Inflammatory macrophage treated with lipopolysaccharide for 1 hour (primary cell): ENCODE results near the gene LDLRAP1.
A peak's percentile ranks its signal among the peaks of the same experiment; 100 is the strongest.
"Not testable (repeated sequence)": the region's sequence is repeated elsewhere in the genome, so short reads cannot be mapped to it uniquely, and the experiment has no call there.

Experiments used
- DNase-seq, 2 donors: peaks; one replicate each; pipeline ENCODE4 v3.0.0-alpha.2; 2020 to 2022

LDLRAP1 gene

GRCh38 chr1:25543425-25544242 lies at the start of gene LDLRAP1:
Gene LDLRAP1 (plus strand): TSS chr1:25543606. CDS start chr1:25543699, 93 bp downstream.
- peak; percentile 67 to 85 for DNase-seq

DNA sequence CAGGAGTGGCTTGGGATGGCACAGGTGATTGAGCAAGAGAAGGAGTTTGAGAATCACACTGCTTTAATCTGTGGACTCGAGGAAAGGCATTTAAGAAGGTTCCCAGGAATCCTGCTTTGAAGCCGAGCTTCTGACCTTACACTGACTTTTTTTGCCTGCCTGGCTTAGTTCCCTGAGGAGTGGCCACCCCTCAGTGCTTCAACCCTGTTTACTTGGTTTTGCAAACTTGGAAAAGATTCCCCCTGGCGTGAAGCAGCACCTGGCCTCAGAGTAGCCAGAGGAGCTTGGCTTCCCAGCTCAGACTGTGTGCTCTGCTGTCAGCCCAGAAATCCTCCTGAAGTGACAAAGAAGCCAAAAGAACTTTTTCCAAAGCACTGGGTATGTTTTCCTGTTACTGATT lies 48.5 kb upstream of the LDLRAP1 start:
- no peak for DNase-seq

- DNase-seq = no peak
Observed at GRCh38 chr1:25500694-25501093, 42.7 kb upstream of the LDLRAP1 start.

GRCh38 chr1:25501235-25502058 lies 42.0 kb upstream of the LDLRAP1 start:
- no peak for DNase-seq

DNA sequence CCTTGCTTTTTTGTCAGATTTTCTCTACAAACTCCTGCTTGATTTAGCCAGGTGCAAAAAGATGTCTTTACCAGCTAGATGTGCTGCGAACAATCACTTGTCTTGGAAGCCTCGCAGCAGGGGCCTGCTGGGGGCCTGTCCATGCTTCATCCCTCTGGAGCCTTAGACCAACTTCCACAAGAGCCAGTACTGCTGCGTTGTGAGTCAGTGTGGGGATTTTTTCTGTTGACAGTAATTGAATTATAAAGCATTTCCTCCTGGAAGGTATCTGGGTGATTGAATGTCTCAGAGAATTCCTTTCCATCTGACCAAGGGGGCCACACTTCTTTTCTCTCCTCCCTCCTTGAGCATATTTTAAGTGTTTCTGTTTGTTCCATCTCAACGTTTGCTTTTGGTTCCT lies 40.4 kb upstream of the LDLRAP1 start:
- DNase-seq = no peak

DNA sequence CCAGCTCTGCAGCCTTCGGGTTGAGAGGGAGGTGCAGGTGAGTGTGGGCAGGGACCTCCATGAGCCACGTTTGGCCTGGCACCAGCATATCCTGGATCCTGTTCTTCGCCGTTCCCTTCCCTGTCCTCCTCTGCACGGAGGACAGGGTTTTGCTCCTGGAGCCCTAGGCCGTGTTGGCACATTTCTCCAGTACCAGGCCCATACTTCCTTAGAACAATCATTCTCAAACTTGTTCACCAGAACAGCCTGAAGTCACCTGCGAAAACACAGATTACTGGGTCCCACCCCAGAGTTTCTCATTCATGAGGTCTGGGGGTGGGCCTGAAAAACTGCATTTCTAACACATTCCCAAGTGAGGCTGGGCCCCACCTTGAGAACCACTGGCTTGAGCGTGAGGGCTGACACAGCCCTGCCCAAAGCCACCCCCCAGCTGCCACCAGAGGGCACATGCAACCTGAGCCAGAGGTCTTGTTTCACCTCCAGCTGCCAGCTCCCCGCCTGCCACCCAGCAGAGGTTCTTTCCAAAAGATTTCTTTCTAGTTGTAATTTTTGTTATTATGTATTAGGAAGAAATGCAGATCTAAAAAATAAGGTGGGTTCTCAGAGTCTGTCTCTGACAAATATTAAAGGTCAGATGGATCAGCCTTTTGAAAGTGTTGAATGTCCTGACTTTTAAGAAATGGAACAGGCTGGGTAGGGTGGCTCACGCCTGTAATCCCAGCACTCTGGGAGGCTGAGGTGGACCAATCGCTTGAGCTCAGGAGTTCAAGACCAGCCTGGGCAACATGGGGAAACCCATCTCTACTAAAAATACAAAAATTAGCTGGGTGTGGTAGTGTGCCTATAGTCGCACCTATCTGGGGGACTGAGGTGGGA lies 39.6 kb upstream of the LDLRAP1 start:
- peak in 1 of 2 donors; percentile 24 for DNase-seq

- peak; percentile 27 to 29 for DNase-seq
Observed at GRCh38 chr1:25504706-25505595, 38.5 kb upstream of the LDLRAP1 start.

- DNase-seq = no peak
Observed at GRCh38 chr1:25505656-25506385, 37.6 kb upstream of the LDLRAP1 start.

GRCh38 chr1:25506566-25507463 lies 36.6 kb upstream of the LDLRAP1 start:
- not testable (repeated sequence) for DNase-seq

DNA sequence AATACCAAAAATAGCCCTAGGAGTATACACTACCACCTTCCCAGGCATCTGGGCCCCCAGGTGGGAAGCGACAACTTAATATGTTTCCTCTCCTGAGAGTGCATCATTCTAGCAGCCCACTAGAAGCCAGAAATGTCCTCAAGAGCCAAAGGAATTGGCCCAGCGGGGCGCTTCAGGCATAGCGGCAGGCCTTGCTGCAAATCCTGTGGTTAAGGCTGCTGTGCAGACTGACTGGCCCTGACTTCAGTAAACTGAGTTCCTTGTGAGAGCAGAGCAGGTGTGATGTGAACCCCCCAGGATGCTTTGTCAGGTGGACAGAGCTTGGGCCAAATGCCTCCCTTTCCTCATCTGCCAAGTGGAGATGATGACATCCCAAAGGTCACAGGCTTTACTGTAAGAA lies 29.7 kb upstream of the LDLRAP1 start:
- no peak for DNase-seq

- DNase-seq = no peak
Observed at GRCh38 chr1:25515033-25515432, 28.4 kb upstream of the LDLRAP1 start.

GRCh38 chr1:25516686-25517085 lies 26.7 kb upstream of the LDLRAP1 start:
- DNase-seq = no peak

GRCh38 chr1:25517476-25518394 lies 25.7 kb upstream of the LDLRAP1 start:
- DNase-seq = no peak

DNA sequence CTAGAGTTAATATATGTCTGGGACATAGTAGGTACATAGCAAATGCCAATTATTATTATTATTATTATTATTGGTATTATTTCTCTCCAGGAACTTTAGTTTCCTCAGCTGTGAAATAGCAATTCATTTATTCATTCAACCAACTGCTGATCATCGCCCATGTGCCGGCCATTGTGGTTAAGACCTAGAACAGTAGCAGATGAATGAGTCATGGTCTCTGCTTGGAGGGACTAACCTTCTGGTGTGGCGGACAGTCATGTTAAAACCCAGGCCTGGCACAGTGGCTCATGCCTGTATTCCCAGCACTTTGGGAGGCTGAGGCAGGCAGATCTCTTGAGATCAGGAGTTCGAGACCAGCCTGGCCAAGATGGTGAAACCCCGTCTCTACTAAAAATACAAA lies 23.8 kb upstream of the LDLRAP1 start:
- no peak for DNase-seq

DNA sequence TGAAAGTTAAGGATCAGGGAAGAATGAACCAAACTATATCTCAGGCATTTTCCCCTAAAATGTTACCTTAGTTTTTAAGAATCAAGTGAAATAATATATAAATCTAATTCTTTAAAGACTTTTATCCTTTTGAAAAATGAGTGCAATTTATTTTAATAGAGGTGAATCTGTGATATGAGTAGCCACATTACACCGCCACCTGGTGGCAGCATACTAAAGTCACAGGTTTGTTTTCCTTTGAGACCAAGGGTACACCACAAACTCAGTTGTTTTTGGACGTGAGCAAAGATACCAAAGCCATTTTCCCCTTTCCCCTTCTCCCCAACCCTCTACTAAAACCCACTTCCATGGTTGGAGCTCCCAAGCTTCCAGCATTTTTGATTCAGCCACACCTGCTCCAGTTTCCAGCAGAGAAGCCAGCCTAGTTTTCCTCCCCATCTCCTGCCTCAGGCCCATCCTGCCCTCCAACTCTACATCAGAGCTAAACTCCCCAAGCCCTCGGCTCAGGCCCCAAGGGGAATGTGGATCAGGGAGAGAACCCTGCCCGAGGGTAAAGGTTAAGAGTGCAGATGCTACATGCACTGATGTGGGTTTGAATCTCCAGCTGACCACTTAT lies 22.9 kb upstream of the LDLRAP1 start:
- peak; percentile 26 to 75 for DNase-seq

DNA sequence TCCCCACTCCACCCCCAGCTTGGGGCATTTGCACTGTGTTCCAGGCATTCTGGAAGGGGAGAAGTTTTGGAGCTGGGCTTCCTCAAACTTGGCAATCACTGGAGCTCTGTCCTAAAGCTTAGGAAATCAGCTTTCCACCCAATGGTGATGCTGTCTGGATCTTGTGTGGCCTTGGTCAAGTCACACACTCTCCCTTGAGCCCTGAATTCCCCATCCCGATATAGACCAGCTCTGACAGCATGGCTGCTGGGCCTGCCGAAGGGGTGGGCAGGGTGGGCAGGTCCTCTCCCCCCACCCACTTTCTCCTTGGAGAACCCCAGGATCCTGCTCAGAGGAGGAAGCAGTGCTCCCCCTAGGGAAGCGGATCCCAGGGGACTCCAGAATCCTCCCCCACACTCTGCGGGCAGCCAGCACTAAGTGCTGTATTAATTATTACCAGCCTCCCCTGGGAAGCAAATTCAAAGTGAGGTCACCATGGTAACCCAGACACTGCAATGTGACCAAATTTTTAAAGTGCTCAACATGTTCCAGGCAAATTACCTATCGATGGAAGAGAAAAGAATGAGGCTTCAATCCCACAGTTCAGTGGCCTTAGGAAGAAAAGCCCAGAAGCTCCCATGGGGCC lies 21.3 kb upstream of the LDLRAP1 start:
- peak in 1 of 2 donors; percentile 61 for DNase-seq

DNA sequence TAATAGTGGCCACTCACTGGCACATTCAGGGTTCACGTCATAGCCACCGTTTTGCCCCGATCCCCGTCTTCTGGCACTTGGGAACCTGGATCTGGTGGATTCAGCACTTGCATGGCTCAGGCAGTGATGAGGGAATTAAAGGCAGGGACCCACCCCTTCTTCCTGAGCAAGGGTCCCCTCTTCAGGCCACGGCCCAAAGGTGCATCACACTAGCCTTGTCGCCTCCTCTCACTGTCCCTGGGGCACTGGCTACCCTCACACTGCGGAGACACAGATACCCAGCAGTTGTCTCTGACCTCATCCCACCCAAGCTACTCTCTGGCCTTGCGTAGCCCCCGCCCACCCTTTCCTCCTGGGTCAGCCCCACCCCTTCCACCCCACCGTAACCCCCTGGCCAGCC lies 19.9 kb upstream of the LDLRAP1 start:
- no peak for DNase-seq
